AG04449 (cell line): Measurements from ENCODE around the gene INCA1.

Experiments
- CTCF ChIA-PET: fragments of 350-600 bp; formaldehyde crosslinking; extraction: SDS; loops from one replicate; lab custom pipeline; 2021; ENCODE audit warnings: antibody characterized with exemption; lab: Yijun Ruan, JAX
- POLR2A ChIA-PET: fragments of 400-600, 350-600 bp; formaldehyde crosslinking; extraction: SDS; loops from one replicate; lab custom pipeline; 2020; ENCODE audit warnings: antibody characterized with exemption, inconsistent platforms; lab: Yijun Ruan, JAX
- DNase-seq: peaks from one replicate; pipeline ENCODE4 v3.0.0-alpha.2; 2010; ENCODE audit warnings: low read depth, low spot score
- H3K4me3 ChIP-seq: 2 replicates; pipeline ENCODE4 v1.5.1; 2011; ENCODE audit warnings: low read depth, mild to moderate bottlenecking, control low read depth, low read length
- CTCF ChIP-seq: IDR thresholded peaks from one replicate; pipeline ENCODE4 v1.5.1; 2011; ENCODE audit warnings: mild to moderate bottlenecking, moderate library complexity, low read length, control low read depth, inconsistent platforms; ENCODE audit not compliant: insufficient read depth; ENCODE audit errors: missing control alignments

Gene INCA1

GRCh38 chr17:4966844-4967538, 30.3 kb downstream of the INCA1 start:
- ChIA-PET POLR2A (interaction anchor here (1.1 to 9.7 kb wide), 9 partner anchors 10 to 177 kb away, joined by 3 to 119 read pairs (median 7); partner anchors contain the start of genes CAMTA2, ENO3, KIF1C and PFN1), CTCF (interaction anchor here (1.3 to 3.6 kb wide), 7 partner anchors 11 to 58 kb away, joined by 3 to 19 read pairs (median 11); partner anchors contain the start of genes CAMTA2 and ENO3)
- no peak for TF ChIP-seq CTCF
- peak; percentile 99 for DNase-seq
- peak overlapping the region; percentile 81 for H3K4me3 ChIP-seq

GRCh38 chr17:4965311-4965986, 31.9 kb downstream of the INCA1 start:
- no peak overlapping the region for H3K4me3 ChIP-seq
- ChIA-PET POLR2A (interaction anchor here (0.7 to 9.7 kb wide), 7 partner anchors 8 to 56 kb away, joined by 3 to 119 read pairs (median 9); partner anchors contain the start of genes ENO3, KIF1C, PFN1 and RNF167), CTCF (interaction anchor here (0.9 to 3.6 kb wide), 7 partner anchors 9 to 57 kb away, joined by 3 to 19 read pairs (median 11); partner anchors contain the start of genes CAMTA2, ENO3, RNF167 and SLC25A11)
- no peak for DNase-seq
- TF ChIP-seq CTCF: no peak

- ChIA-PET POLR2A (interaction anchor here (1.3 kb wide), 1 partner anchor 20 kb away, joined by 4 read pairs; the partner anchor contains the start of genes RNF167 and SLC25A11), CTCF (no interaction called here)
- no peak overlapping the region for H3K4me3 ChIP-seq
- no peak for TF ChIP-seq CTCF
- no peak for DNase-seq
Observed at GRCh38 chr17:4960279-4960922, 36.9 kb downstream of the INCA1 start.

GRCh38 chr17:4959261-4959965, 37.9 kb downstream of the INCA1 start:
- no peak for DNase-seq
- no peak for TF ChIP-seq CTCF
- CTCF ChIA-PET: no interaction called here
- H3K4me3 ChIP-seq: no peak overlapping the region
- POLR2A ChIA-PET: interaction anchor here (1.3 kb wide), 1 partner anchor 19 kb away, joined by 4 read pairs; the partner anchor contains the start of genes RNF167 and SLC25A11

GRCh38 chr17:4958102-4958501, 39.2 kb downstream of the INCA1 start:
- CTCF ChIA-PET: interaction anchor here (1.1 kb wide), 1 partner anchor 23 kb away, joined by 3 read pairs; no protein-coding TSS in a partner anchor
- no peak for TF ChIP-seq CTCF
- POLR2A ChIA-PET: interaction anchor here (1.6 to 2.0 kb wide), 2 partner anchors 9 kb away, joined by 5 to 9 read pairs; partner anchors contain the start of genes PFN1 and SPAG7

More at GRCh38 chr17:4958102-4958501, 39.2 kb downstream of the INCA1 start:
- no peak for DNase-seq
- no peak overlapping the region for H3K4me3 ChIP-seq
